Measurements from ENCODE around the gene IGFBP6.

IGFBP6 gene

GRCh38 chr12:53060064-53060720, 37.3 kb upstream of the IGFBP6 start:
- Histone ChIP-seq H3K36me3 (ENCODE audit: control insufficient read depth in 2 of 2, insufficient read depth in 1 of 2, low read length in 2 of 2) (peaks cover 0 to 44% of the 10 kb centered on the region in 2 experiments; a peak in 1 of 3 replicates), H3K4me3 (ENCODE audit: low read depth, low read length) (no peak overlapping the region), H3K9me3 (ENCODE audit: control insufficient read depth, insufficient read depth, low read depth, low read length) (no peaks in the 10 kb centered on the region), H3K27ac (ENCODE audit: extremely low read depth, low read depth, low read length) (no peak overlapping the region), H3K4me1 (ENCODE audit: control insufficient read depth, insufficient read depth, low read length) (peaks cover 6% of the 10 kb centered on the region)
- CTCF ChIA-PET = interaction anchor here (1.3 kb wide), 1 partner anchor 39 kb away, joined by 4 read pairs; no protein-coding TSS in a partner anchor
- POLR2A ChIA-PET = interaction anchor here (1.1 to 1.7 kb wide), 2 partner anchors 19 to 37 kb away, joined by 4 read pairs; partner anchors contain the start of genes IGFBP6 and SPRYD3
- TF ChIP-seq ZNF274 (IDR thresholded peaks at IDR 0.05; ENCODE audit: low read length) (no peak), ZNF274 (tag by site-specific recombination; IDR thresholded peaks at IDR 0.05; ENCODE audit: borderline replicate concordance) (no peak), INSM2 (tag by site-specific recombination; IDR thresholded peaks at IDR 0.05) (no peak), ZBTB21 (tag by site-specific recombination; IDR thresholded peaks at IDR 0.05) (no peak), ZNF654 (tag by site-specific recombination; IDR thresholded peaks at IDR 0.05; ENCODE audit: low read depth) (no peak), TCF7L2 (IDR thresholded peaks at IDR 0.05; ENCODE audit: borderline replicate concordance, low read depth, low read length) (no peak), ZNF423 (tag by site-specific recombination; IDR thresholded peaks at IDR 0.05) (no peak), BCL11A (tag by site-specific recombination; IDR thresholded peaks at IDR 0.05; ENCODE audit: low read depth) (no peak), ZBTB6 (tag by site-specific recombination; IDR thresholded peaks at IDR 0.05) (no peak), ZBTB49 (tag by site-specific recombination; IDR thresholded peaks at IDR 0.05; ENCODE audit: low read depth) (no peak), MEIS1 (CRISPR knock-in tag; IDR thresholded peaks at IDR 0.05; ENCODE audit: borderline replicate concordance) (no peak), ZFHX2 (tag by site-specific recombination; conservative IDR thresholded peaks at IDR 0.05) (no peak), ZNF645 (tag by site-specific recombination; IDR thresholded peaks at IDR 0.05) (no peak), ZBTB26 (tag by site-specific recombination; optimal IDR thresholded peaks at IDR 0.05) (no peak), ZFP3 (tag by site-specific recombination; IDR thresholded peaks at IDR 0.05; ENCODE audit: low read depth) (no peak), ZNF768 (tag by site-specific recombination; IDR thresholded peaks at IDR 0.05) (no peak), ZNF266 (tag by site-specific recombination; IDR thresholded peaks at IDR 0.05; ENCODE audit: low read depth) (no peak), ZBTB48 (tag by site-specific recombination; IDR thresholded peaks at IDR 0.05) (no peak), KLF1 (tag by site-specific recombination; IDR thresholded peaks at IDR 0.05) (no peak)

Data from HEK293 (cell line).